Measurements from ENCODE around the gene CD79B.

Gene CD79B

DNA sequence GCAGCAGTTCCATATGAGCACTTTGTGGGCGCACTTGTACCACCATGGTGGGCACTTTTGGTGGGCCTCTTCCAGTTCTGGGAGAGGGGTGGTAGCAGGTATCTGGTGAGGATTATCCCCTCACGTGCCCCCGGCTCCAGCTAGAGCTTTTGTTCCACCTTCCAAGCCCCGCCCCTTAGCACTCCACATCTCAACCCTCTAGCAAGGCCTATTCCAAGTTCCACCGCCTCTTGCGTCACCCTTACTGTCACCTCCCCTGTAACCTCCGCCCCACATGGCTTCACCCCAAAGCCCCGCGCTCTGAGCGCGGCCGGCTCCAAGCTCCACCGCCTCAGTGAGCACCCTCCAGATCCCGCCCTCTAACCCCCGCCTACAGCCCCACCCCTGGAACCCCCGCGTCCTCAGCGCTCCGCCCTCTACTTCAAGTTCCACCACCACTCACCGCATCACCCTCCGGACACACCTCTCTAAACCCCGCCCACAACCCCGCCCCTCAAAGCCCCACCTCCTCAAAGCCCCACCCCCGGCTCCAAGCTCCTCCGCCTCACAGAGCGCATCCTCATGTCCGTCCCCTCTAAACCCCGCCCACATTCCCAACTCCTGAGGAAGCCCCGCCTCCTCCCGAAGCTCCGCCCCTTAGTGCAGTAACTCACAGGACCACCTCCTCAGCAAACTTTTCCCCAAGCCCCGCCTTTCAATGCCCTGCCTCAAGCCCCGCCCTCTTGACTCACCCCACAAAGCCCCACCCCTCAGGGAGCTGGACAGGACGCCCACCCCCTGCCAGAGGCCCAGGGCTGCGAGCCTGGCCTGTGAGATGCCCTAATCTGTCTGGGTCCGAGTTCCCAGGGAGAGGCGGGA lies 29.5 kb upstream of the CD79B start:
- Mint-ChIP-seq H3K36me3 (no peaks in the 10 kb centered on the region), H3K27me3 (no peaks in the 10 kb centered on the region), H3K4me3 (peak overlapping the region; percentile 65 to 78), H3K4me1 (peaks cover 11 to 20% of the 10 kb centered on the region in 2 donors), H3K9me3 (no peaks in the 10 kb centered on the region), H3K27ac (peak overlapping the region; percentile 75)
- ATAC-seq (replicated peaks) (peak; percentile 77 to 79), DNase-seq (peak; percentile 20)

DNA sequence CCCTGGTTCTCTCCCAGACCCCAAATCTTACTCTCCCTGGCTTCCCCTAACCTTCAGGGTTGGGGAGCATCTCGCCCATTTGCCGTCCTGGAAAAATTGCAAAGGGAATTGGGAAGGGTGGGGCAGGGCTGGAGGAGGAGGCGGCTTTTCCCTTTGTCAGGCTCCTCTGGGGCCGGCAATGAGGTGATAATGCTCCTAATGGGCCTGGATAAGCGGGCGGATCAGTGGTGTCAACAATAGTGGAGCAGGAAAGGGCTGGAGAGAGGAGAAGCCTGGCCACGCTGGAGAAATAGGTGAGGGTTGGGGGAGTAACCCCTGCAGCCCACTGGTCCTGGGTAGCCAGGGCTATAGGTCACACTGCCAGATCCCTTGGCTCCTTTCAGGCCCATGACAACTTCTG lies 28.3 kb upstream of the CD79B start:
- peaks cover 12 to 16% of the 10 kb centered on the region in 2 donors for H3K4me1 Mint-ChIP-seq
- no peak overlapping the region for H3K27ac Mint-ChIP-seq
- ATAC-seq (replicated peaks) (no peak), DNase-seq (no peak)
- no peaks in the 10 kb centered on the region for H3K36me3 Mint-ChIP-seq
- H3K4me3 Mint-ChIP-seq = no peak overlapping the region
- no peaks in the 10 kb centered on the region for H3K27me3 Mint-ChIP-seq
- H3K9me3 Mint-ChIP-seq = no peaks in the 10 kb centered on the region

DNA sequence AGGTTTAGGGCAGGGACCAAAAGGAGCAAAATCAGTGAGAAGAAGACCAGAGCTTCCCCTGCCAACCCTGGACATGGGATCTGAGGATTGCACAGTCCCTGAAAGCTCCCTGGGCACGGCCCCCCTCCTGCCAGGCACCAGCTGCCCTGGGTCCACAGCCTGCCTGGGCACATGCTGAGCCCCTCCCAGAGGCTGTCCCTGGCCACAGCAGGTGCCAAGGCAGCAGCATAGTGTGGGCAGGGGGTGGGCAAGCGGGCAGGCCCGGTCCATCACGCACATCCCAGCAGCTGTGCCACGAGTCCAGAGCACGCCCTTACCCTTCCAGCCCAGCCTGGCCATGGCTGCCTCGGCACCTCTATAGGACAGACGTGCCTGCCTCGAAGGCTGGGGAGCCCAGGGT lies 27.9 kb upstream of the CD79B start:
- ATAC-seq (replicated peaks) = no peak
- Mint-ChIP-seq H3K4me1 (peaks cover 14 to 16% of the 10 kb centered on the region in 2 donors), H3K36me3 (no peaks in the 10 kb centered on the region), H3K4me3 (no peak overlapping the region), H3K27me3 (no peaks in the 10 kb centered on the region), H3K9me3 (no peaks in the 10 kb centered on the region), H3K27ac (peak overlapping the region; percentile 39)
- no peak for DNase-seq

DNA sequence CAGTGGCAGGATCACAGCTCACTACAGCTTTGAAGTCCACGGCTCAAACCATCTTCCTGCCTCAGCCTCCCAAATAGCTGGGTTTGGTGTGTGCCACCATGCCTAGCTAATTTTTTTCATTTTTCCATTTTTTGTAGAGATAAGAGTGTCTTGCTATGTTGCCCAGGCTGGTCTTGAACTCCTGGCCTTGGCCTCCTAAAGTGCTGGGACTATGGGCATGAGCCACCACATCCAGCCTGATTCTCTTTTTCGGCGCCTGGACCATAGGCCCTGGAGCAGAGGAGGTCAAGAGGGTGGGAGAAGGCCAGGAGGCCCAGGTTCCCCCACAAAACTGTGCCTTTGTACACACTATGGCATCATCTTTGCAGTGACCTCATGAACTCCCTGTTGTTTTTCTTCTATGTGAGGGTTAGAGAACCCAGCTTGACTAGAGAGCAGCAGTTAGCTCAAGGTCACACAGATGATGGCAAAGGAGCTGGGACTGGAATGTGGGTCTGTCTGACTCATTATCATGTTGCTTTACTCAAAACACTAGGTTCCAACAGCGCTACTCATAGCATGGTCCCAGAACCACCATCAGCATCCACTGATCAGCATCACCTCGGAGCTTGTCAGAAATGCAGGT lies 24.3 kb upstream of the CD79B start:
- DNase-seq (no peak), ATAC-seq (replicated peaks) (no peak)
- no peaks in the 10 kb centered on the region for H3K9me3 Mint-ChIP-seq
- no peaks in the 10 kb centered on the region for H3K27me3 Mint-ChIP-seq
- H3K4me3 Mint-ChIP-seq = no peak overlapping the region
- H3K4me1 Mint-ChIP-seq = peaks cover 22 to 39% of the 10 kb centered on the region in 2 donors
- no peaks in the 10 kb centered on the region for H3K36me3 Mint-ChIP-seq
- peak overlapping the region; percentile 32 for H3K27ac Mint-ChIP-seq

DNA sequence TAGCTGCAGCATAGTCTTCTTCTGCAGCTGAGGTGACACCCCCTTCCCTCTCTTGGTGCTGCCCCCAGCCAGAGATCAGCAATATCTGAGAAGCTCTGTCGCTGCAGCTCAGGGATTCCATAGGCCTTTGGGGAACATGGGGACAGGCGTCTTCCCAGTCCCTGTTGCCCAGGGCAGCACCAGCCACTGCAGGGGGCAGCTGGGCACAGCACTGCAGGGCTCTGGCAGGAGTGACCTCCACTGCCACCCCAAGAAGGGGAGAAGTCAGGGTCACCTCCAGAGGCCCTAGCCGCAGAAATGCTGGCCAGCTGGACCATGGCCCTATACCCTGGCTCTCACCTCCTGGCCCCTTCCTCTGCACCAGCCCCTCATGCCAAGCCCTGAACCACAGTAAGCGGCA lies 23.7 kb upstream of the CD79B start:
- Mint-ChIP-seq H3K27me3 (no peaks in the 10 kb centered on the region), H3K9me3 (no peaks in the 10 kb centered on the region), H3K27ac (peak overlapping the region; percentile 32), H3K4me1 (peaks cover 24 to 38% of the 10 kb centered on the region in 2 donors), H3K36me3 (no peaks in the 10 kb centered on the region), H3K4me3 (no peak overlapping the region)
- DNase-seq (no peak), ATAC-seq (replicated peaks) (no peak)

DNA sequence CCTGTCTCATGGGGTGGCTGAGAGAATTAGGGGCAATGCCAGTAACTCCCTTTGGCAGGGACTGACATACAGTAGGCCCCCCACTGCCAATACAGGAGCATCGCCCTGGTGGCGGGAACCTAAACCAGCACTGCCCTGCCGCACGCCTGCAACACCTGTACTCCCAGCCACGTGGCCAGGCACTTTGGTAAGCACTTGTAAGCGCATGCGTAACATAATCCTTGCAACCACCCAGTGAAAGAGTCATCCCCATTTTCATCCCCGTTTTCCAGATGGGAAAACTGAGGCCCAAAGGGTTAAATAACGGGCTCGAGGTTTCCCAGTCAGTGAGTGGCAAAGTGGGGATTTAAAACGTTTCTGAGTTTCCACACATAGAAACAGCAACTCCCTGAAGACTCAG lies 23.1 kb upstream of the CD79B start:
- peak in 1 of 2 donors; percentile 6 for ATAC-seq (replicated peaks)
- Mint-ChIP-seq H3K36me3 (no peaks in the 10 kb centered on the region), H3K9me3 (no peaks in the 10 kb centered on the region), H3K4me1 (peaks cover 24 to 38% of the 10 kb centered on the region in 2 donors), H3K4me3 (no peak overlapping the region), H3K27ac (peak overlapping the region; percentile 47), H3K27me3 (no peaks in the 10 kb centered on the region)
- no peak for DNase-seq

DNA sequence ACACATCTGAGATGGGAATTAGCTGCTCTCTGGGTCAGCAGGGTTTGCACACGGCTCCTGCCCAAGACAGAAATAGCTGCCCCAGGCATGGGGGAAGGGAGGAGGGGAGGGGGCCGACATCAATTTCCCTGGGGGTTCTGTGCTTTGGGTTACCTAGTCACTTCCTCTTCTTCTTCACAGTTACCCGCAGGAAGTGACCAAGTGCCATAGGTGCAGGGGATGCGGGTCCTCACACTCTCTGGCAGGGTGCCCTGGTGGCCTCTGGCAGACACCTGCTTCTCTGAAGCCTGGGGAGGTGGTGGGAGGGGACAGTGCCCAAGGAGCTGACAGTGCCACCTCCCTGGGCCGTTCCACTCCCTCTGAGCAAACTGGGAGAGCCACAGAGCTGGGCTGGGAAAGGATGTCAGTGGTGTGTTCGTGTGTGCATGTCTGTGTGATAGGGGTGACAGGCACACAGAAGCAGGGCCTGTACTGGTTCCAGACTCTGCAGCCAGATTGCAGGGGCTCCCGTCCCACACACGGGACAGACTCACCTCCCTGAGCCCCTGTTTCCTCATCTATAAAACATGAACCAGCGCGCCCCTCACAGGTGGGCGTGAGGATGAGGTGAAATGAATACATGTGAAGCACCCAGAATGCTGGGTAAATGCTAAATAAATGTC lies 22.4 kb upstream of the CD79B start:
- H3K4me3 Mint-ChIP-seq = peak overlapping the region; percentile 75 to 81
- peak overlapping the region; percentile 96 for H3K27ac Mint-ChIP-seq
- no peaks in the 10 kb centered on the region for H3K9me3 Mint-ChIP-seq
- peaks cover 25 to 43% of the 10 kb centered on the region in 2 donors for H3K4me1 Mint-ChIP-seq
- peak; percentile 80 to 85 for ATAC-seq (replicated peaks)
- no peaks in the 10 kb centered on the region for H3K36me3 Mint-ChIP-seq
- H3K27me3 Mint-ChIP-seq = no peaks in the 10 kb centered on the region
- DNase-seq = peak; percentile 54

DNA sequence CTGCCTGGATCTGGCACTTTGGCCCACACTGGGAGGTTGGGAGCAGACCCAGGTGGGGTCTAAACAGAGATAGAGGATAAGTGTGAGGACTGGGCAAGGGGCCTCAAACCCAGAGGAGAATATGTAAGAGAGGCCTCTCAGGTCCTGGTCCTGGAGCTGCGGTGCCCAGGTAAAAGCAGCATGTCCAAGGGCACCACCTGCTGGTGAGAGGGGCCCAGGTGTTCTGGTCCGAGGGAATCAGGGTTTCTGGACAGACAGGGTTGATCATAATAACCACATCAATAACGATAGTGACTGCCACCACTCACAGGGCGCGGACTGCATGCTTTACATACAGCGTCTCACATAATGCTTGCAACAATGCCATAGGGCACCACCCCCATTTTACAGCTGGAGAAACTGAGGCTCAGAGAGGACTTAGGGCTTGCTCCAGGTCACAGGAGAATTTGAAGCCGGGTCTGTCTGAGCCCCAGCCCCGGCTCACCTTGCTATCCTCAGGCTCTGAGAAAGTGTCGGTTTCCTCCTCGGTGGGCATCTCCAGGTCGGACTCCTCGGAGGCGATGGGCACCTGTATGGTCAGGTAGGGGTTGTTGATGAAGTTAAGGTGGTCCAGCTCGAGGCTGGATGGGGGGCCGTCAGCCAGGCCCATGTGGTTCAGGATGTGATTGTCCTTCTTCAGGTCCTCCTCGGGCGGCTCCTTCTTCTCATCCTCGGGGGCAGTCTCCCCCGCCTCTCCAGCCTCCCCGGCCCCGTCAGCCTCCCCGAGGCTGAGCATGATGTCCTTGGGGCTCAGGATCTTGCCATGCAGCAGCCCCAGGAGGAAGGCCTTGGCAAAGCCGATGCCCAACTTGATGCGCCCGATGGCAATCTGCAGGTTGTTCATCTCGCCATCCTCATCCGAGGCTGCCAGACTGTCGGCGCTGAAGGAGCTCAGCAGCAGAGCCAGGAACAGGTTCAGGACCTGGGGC lies 19.1 kb upstream of the CD79B start:
- no peak overlapping the region for H3K27ac Mint-ChIP-seq
- DNase-seq (peak; percentile 60), ATAC-seq (replicated peaks) (no peak)
- H3K9me3 Mint-ChIP-seq = no peaks in the 10 kb centered on the region
- H3K4me3 Mint-ChIP-seq = peak overlapping the region in 1 of 2 donors; percentile 2
- H3K27me3 Mint-ChIP-seq = no peaks in the 10 kb centered on the region
- H3K36me3 Mint-ChIP-seq = no peaks in the 10 kb centered on the region
- H3K4me1 Mint-ChIP-seq = peaks cover 35 to 70% of the 10 kb centered on the region in 2 donors

DNA sequence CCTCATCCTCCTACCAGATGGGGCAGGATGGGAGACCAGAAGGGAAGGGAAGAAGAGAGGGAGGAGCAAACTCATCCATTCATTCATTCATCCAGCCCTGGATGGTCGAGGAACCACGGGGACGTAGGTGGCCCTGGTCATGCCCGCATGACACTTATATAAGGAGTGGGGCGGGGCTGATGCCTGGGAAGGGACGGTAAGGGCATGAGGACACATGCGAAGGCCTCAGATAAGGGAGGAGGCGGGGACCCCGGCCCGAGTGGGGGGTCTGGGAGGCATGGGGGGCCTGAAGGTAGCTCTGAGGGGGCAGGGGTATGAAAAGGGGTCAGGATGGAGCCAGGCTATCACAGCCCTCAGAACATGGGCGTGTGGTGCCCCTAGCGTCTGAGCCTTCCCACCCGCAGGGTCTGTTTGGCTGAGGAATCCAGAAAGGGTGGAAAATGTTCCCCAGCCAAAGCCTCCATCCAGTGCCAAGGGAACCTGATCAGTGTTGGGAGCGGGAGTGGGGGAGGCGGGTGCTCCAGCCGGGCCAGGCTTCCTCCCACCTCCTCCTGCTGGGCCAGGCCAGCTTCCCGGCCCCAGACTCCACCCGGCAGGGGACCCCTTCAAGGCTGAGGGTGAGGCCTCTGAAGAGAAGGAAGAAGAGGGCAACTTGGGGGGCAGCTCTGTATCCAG lies 17.6 kb upstream of the CD79B start:
- no peak overlapping the region for H3K4me3 Mint-ChIP-seq
- no peak overlapping the region for H3K27ac Mint-ChIP-seq

DNA sequence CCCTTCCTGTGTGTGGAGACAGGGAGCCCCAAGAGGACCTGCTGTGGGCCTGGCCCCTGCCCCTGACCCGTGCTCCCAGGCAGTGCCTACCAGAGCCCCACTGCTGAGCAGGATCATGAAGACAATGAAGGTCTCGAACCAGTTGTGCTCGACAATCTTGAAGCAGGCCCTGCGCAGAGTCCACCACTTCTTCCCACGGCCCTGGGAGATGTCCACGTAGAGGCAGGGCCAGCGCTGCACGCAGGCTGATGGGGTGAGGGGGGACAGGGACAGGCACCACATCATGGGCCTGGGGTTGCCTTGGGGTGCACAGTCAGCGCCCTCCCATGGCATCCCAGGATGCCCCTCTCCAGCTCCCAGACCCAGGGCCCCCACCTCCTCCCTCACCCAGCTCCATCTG lies 16.4 kb upstream of the CD79B start:
- no peak for ATAC-seq (replicated peaks)
- Mint-ChIP-seq H3K27me3 (no peaks in the 10 kb centered on the region), H3K9me3 (peaks cover 0 to 1% of the 10 kb centered on the region in 2 donors), H3K4me3 (no peak overlapping the region), H3K27ac (no peak overlapping the region), H3K36me3 (no peaks in the 10 kb centered on the region), H3K4me1 (peaks cover 40 to 81% of the 10 kb centered on the region in 2 donors)
- DNase-seq = no peak

More for the DNA sequence above, 17.6 kb upstream of the CD79B start:
- Mint-ChIP-seq H3K9me3 (no peaks in the 10 kb centered on the region), H3K27me3 (no peaks in the 10 kb centered on the region), H3K36me3 (no peaks in the 10 kb centered on the region), H3K4me1 (peaks cover 43 to 82% of the 10 kb centered on the region in 2 donors)
- no peak for DNase-seq
- no peak for ATAC-seq (replicated peaks)

DNA sequence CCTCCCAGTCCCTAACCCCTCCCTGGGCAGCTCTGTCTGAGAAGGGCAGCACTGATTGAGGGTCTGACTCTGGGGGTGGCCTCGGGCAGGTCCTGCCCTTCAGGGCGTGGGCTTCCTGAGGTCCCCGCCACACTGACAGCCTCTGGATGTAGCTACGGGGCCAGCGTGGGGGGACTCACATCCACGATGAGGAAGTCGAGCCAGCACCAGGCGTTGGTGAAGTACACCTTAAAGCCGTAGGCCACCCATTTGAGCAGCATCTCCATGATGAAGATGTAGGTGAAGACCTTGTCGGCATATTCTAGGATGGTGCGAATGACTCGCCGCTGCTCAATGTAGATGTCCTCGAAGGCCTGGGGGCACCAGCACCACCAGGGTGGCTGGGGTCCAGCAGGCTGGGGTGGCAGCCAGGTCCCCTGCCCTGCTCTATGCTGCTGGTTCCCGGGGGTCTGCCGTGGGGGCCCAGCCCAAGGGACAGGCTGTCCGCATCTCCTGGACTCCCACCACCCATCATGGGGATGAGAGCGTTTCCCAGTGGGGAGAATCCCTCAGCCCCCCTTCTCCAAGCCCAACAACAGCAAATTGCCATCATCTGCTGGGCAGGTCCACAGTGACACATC lies 15.7 kb upstream of the CD79B start:
- H3K4me3 Mint-ChIP-seq = no peak overlapping the region
- DNase-seq = no peak

DNA sequence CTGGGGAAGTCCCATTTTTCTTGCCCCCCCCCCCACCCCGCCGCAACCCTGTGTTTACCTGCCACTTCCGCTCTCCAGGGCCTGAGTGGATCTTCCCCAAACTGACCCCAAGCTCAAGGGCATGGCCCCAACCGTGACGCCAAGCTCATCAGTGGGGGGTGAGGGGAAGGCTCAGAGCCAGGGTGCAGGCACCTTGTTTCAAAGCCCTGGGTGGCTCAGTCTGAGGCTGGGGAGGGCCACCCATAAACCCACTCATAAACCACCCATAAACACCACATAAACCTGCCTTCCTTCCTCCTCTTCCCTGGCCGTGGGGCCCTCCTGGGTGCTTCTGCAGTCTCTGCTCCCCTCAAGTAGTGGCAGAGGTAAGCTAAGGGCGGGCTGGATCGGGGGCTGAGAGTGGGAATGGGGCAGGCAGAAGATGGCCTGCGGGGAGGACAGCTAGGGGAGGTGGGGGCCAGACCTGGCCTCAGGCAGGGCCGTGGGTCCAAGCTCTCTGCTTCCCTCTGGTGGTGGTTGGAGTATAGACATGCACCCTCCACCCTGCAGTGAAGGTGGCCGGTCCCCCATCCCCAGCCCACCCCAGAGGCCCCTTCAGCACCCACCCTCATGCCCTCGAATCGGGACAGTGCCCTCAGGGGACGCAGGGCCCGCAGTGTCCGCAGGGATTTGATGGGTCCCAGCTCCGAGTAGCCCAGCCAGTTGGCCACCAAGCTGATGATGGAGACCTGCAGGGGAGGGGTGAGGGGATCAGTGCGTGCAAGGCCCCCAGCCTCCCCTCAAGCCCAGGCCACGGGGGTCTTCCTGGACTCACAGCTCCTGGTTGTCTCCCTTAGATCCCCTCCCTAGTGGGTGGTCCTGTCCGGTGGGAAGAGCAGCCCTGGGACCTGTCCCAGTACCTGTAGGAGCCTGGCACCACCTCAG lies 14.6 kb upstream of the CD79B start:
- H3K4me1 Mint-ChIP-seq = peaks cover 44 to 79% of the 10 kb centered on the region in 2 donors
- H3K27ac Mint-ChIP-seq = peak overlapping the region; percentile 98
- H3K36me3 Mint-ChIP-seq = peaks cover 9% of the 10 kb centered on the region in 2 donors
- no peaks in the 10 kb centered on the region for H3K27me3 Mint-ChIP-seq
- peak overlapping the region; percentile 86 to 88 for H3K4me3 Mint-ChIP-seq
- ATAC-seq (replicated peaks) (peak; percentile 82 to 84), DNase-seq (peak; percentile 86)
- H3K9me3 Mint-ChIP-seq = peaks cover 0 to 1% of the 10 kb centered on the region in 2 donors

More for the DNA sequence above, 15.7 kb upstream of the CD79B start:
- no peak for ATAC-seq (replicated peaks)
- peaks cover 0 to 1% of the 10 kb centered on the region in 2 donors for H3K9me3 Mint-ChIP-seq
- peaks cover 42 to 81% of the 10 kb centered on the region in 2 donors for H3K4me1 Mint-ChIP-seq
- no peak overlapping the region for H3K27ac Mint-ChIP-seq
- peaks cover 0 to under 1% of the 10 kb centered on the region in 2 donors for H3K36me3 Mint-ChIP-seq
- H3K27me3 Mint-ChIP-seq = no peaks in the 10 kb centered on the region
